IMR-90 (cell line): Measurements from ENCODE around the gene KLHL40. TPM values are rescaled to one million over a fixed set of nuclear protein-coding genes. Genes with fewer than 3 reads are reported as not detected.

ENCODE experiments used
- ATAC-seq: fragments of 200-7000 bp; cut with Tn5 transposase; 2 replicates; pipeline ENCODE4 v1.9.1; 2020; ENCODE audit warnings: low read depth, mild to moderate bottlenecking, moderate library complexity
- BruUV-seq: library from RNA; stranded (reverse); fragments of 400-500 nt; replicated peaks from 2 replicates; lab custom pipeline; 2021; lab: Mats Ljungman, UMichigan
- CTCF ChIA-PET: fragments of 300-600 bp; formaldehyde crosslinking; extraction: SDS; loops from one replicate; lab custom pipeline; 2021; ENCODE audit warnings: antibody characterized with exemption; lab: Yijun Ruan, JAX
- POLR2A ChIA-PET: fragments of 300-600 bp; sonication (Branson Sonifier 250); formaldehyde crosslinking; loops from one replicate; lab custom pipeline; 2022; ENCODE audit warnings: antibody characterized with exemption; ENCODE audit not compliant: unreplicated experiment; lab: Charles Lee
- DNase-seq: peaks from one replicate; pipeline ENCODE4 v3.0.0; 2013
- H2AFZ ChIP-seq: replicated peaks from 2 replicates; pipeline ENCODE3; 2013; ENCODE audit warnings: low read length, mild to moderate bottlenecking; ENCODE audit not compliant: poor library complexity
- H2AK5ac ChIP-seq: 2 replicates; pipeline ENCODE4 v1.6.1; 2013; ENCODE audit warnings: low read depth, low read length, inconsistent platforms
- H2AK9ac ChIP-seq: replicated peaks from 2 replicates; pipeline ENCODE3; 2013; ENCODE audit warnings: mild to moderate bottlenecking, low read depth, low read length, moderate library complexity; ENCODE audit not compliant: poor library complexity
- H2BK120ac ChIP-seq: 2 replicates; pipeline ENCODE4 v1.6.1; 2013; ENCODE audit warnings: low read depth, low read length, inconsistent platforms
- H2BK15ac ChIP-seq: 3 replicates; pipeline ENCODE4 v1.6.1; 2013; ENCODE audit warnings: low read depth, low read length, inconsistent platforms
- H2BK20ac ChIP-seq: 2 replicates; pipeline ENCODE4 v1.6.1; 2013; ENCODE audit warnings: low read depth, mild to moderate bottlenecking, inconsistent platforms, low read length, moderate library complexity
- H2BK5ac ChIP-seq: 2 replicates; pipeline ENCODE4 v1.6.1; 2013; ENCODE audit warnings: mild to moderate bottlenecking, low read depth, low read length, inconsistent platforms; ENCODE audit not compliant: poor library complexity, severe bottlenecking
- H3K14ac ChIP-seq: replicated peaks from 2 replicates; pipeline ENCODE4 v1.6.1; 2013; ENCODE audit warnings: low read depth, low read length, inconsistent platforms
- H3K18ac ChIP-seq: 2 replicates; pipeline ENCODE4 v1.6.1; 2013; ENCODE audit warnings: low read depth, low read length, control low read depth
- H3K23ac ChIP-seq: 2 replicates; pipeline ENCODE4 v1.6.1; 2013; ENCODE audit warnings: low read depth, low read length, inconsistent platforms
- H3K27ac ChIP-seq: 2 replicates; pipeline ENCODE4 v1.5.1; 2013; ENCODE audit warnings: mild to moderate bottlenecking, control low read depth, low read length; ENCODE audit not compliant: insufficient read depth
- H3K27me3 ChIP-seq: 2 replicates; pipeline ENCODE4 v1.6.1; 2013; ENCODE audit warnings: low read length; ENCODE audit not compliant: control insufficient read depth, insufficient read depth
- H3K36me3 ChIP-seq: 2 replicates; pipeline ENCODE4 v1.6.1; 2013; ENCODE audit warnings: low read length, mixed read lengths; ENCODE audit not compliant: control insufficient read depth, insufficient read depth
- H3K4ac ChIP-seq: 2 replicates; pipeline ENCODE4 v1.6.1; 2013; ENCODE audit warnings: low read depth, low read length, inconsistent platforms
- H3K4me1 ChIP-seq: 2 replicates; pipeline ENCODE4 v1.6.1; 2013; ENCODE audit warnings: low read length, mixed read lengths; ENCODE audit not compliant: control insufficient read depth, insufficient read depth
- H3K4me2 ChIP-seq: 2 replicates; pipeline ENCODE4 v1.6.1; 2013; ENCODE audit warnings: low read depth, mild to moderate bottlenecking, control low read depth, low read length, moderate library complexity
- H3K4me3 ChIP-seq: 2 replicates; pipeline ENCODE4 v1.5.1; 2013; ENCODE audit warnings: low read depth, mild to moderate bottlenecking, control low read depth, low read length, moderate library complexity; ENCODE audit not compliant: insufficient read depth
- H3K56ac ChIP-seq: 2 replicates; pipeline ENCODE4 v1.6.1; 2013; ENCODE audit warnings: low read length, inconsistent platforms; ENCODE audit not compliant: insufficient read depth; ENCODE audit errors: extremely low read depth
- H3K79me1 ChIP-seq, 2 experiments: 2 replicates each; pipeline ENCODE4 v1.6.1; 2013; ENCODE audit warnings: low read length in 2 of 2, inconsistent platforms in 1 of 2, low read depth in 1 of 2
- H3K9ac ChIP-seq: 2 replicates; pipeline ENCODE4 v1.6.1; 2013; ENCODE audit warnings: low read depth, low read length, control low read depth
- H3K9me1 ChIP-seq: 2 replicates; pipeline ENCODE4 v1.6.1; 2013; ENCODE audit warnings: low read length, inconsistent platforms; ENCODE audit not compliant: insufficient read depth
- H3K9me3 ChIP-seq: 2 replicates; pipeline ENCODE4 v1.6.1; 2013; ENCODE audit warnings: low read length; ENCODE audit not compliant: control insufficient read depth, insufficient read depth
- H4K20me1 ChIP-seq: 2 replicates; pipeline ENCODE4 v1.6.1; 2013; ENCODE audit warnings: low read length, inconsistent platforms; ENCODE audit not compliant: insufficient read depth
- H4K5ac ChIP-seq: 2 replicates; pipeline ENCODE4 v1.6.1; 2013; ENCODE audit warnings: mild to moderate bottlenecking, low read depth, low read length, control low read depth
- H4K8ac ChIP-seq, 2 experiments: 2 replicates each; pipeline ENCODE4 v1.6.1; 2013; ENCODE audit warnings: low read depth in 2 of 2, low read length in 2 of 2, control low read depth in 1 of 2, inconsistent platforms in 1 of 2
- H4K91ac ChIP-seq: 2 replicates; pipeline ENCODE4 v1.6.1; 2013; ENCODE audit warnings: low read depth, low read length, inconsistent platforms; ENCODE audit not compliant: insufficient read depth
- BHLHE40 ChIP-seq: fragments of 150-350 bp; IDR thresholded peaks from 2 replicates; pipeline ENCODE4 v1.6.1; 2016; ENCODE audit warnings: mild to moderate bottlenecking, low read depth, low read length
- CEBPB ChIP-seq: IDR thresholded peaks from 2 replicates; pipeline ENCODE4 v1.6.1; 2012; ENCODE audit warnings: low read depth, low read length, improper control_type of control experiment
- ELK1 ChIP-seq: fragments of 150-350 bp; IDR thresholded peaks from 2 replicates; pipeline ENCODE4 v1.6.1; 2016; ENCODE audit warnings: low read depth, mild to moderate bottlenecking, low read length, moderate library complexity, borderline replicate concordance
- FOS ChIP-seq: fragments of 150-350 bp; IDR thresholded peaks from 2 replicates; pipeline ENCODE4 v1.6.1; 2016; ENCODE audit warnings: low read depth, low read length
- MAZ ChIP-seq: IDR thresholded peaks from 2 replicates; pipeline ENCODE4 v1.6.1; 2012; ENCODE audit warnings: low read depth, mild to moderate bottlenecking, low read length, improper control_type of control experiment, moderate library complexity, borderline replicate concordance
- NFE2L2 ChIP-seq: fragments of 150-350 bp; IDR thresholded peaks from 2 replicates; pipeline ENCODE4 v1.6.1; 2016; ENCODE audit warnings: low read depth, mild to moderate bottlenecking, low read length
- RAD21 ChIP-seq: IDR thresholded peaks from 2 replicates; pipeline ENCODE4 v1.6.1; 2012; ENCODE audit warnings: low read length, improper control_type of control experiment
- RCOR1 ChIP-seq: IDR thresholded peaks from 2 replicates; pipeline ENCODE4 v1.6.1; 2012; ENCODE audit warnings: mild to moderate bottlenecking, low read length, improper control_type of control experiment; ENCODE audit not compliant: insufficient replicate concordance
- RFX5 ChIP-seq: IDR thresholded peaks from 2 replicates; pipeline ENCODE4 v1.8.0; 2012; ENCODE audit warnings: low read depth, mild to moderate bottlenecking, low read length, moderate library complexity
- USF2 ChIP-seq: fragments of 150-350 bp; IDR thresholded peaks from 2 replicates; pipeline ENCODE4 v1.6.1; 2017; ENCODE audit warnings: mild to moderate bottlenecking, antibody characterized with exemption, low read length, low read depth
- WGBS, 2 experiments: methylation state at CpG; one replicate each; pipeline versions ENCODE4 v1.1.5 to v1.1.7; 2013; ENCODE audit warnings: missing lambda C conversion rate in 2 of 2; ENCODE audit not compliant: insufficient read length in 1 of 2; ENCODE audit errors: extremely low coverage in 2 of 2; 5-methylcytosine and 5-hydroxymethylcytosine counted together
- dilution Hi-C: fragments of 300-500 bp; cut with HindIII; formaldehyde crosslinking; loops from one replicate; pipeline ENCODE4 v1.14.3; 2018; ENCODE audit warnings: low sequenced_read_pairs; ENCODE audit not compliant: unreplicated experiment
- in situ Hi-C: fragments of 300-500 bp; cut with MboI; formaldehyde crosslinking; loops from 3 replicates; pipeline ENCODE4 v1.14.3; 2019; ENCODE audit warnings: low sequenced_read_pairs, inconsistent platforms, mixed read lengths
- intact Hi-C: fragments of 100-400 bp; cut with micrococcal nuclease; formaldehyde crosslinking; loops from 2 replicates; pipeline ENCODE4 v1.10.0; 2022
- polyA plus RNA-seq, 3 experiments: library from polyadenylated mRNA; depleted of rRNA; stranded (reverse); fragments of >200 nt; gene quantifications; 2 replicates each; pipeline ENCODE4 v1.2.3, GENCODE V29; 2012; ENCODE audit warnings: low replicate concordance in 1 of 3
- total RNA-seq: library from RNA; depleted of rRNA; stranded (reverse); fragments of >200 nt; gene quantifications from 2 replicates; pipeline ENCODE4 v1.2.3, GENCODE V29; 2012

Gene KLHL40
- total and polyA plus RNA-seq, 2 of the 4 experiments (the other 2 are of a cell fraction) = not detected

- peaks cover 48% of the 10 kb centered on the region for H3K27me3 ChIP-seq
- ATAC-seq (no peak), DNase-seq (no peak)
- peaks cover 5% of the 10 kb centered on the region for H3K9me3 ChIP-seq
- TF ChIP-seq FOS (no peak), MAZ (no peak), ELK1 (no peak), USF2 (no peak), NFE2L2 (no peak), RAD21 (no peak), BHLHE40 (no peak), RFX5 (no peak), RCOR1 (no peak), CEBPB (no peak)
- no peaks in the 10 kb centered on the region for H4K20me1 ChIP-seq
- no TSS peak for BruUV-seq
- no peaks in the 10 kb centered on the region for H3K36me3 ChIP-seq
- no peak overlapping the region for H3K9ac ChIP-seq
- intact Hi-C loops (no loop called here), dilution Hi-C loops (no loop called here), in situ Hi-C loops (no loop called here)
- H3K23ac ChIP-seq = no peak overlapping the region
- H2AK5ac ChIP-seq = no peak overlapping the region
- ChIA-PET CTCF (no interaction called here), POLR2A (no interaction called here)
- H4K8ac ChIP-seq = no peak overlapping the region
- no peak overlapping the region for H2BK15ac ChIP-seq
- no peak overlapping the region for H2BK5ac ChIP-seq
- H3K4me3 ChIP-seq = no peak overlapping the region
- H2BK120ac ChIP-seq = no peak overlapping the region
- no peak overlapping the region for H3K14ac ChIP-seq
- no peak overlapping the region for H4K91ac ChIP-seq
- no peak overlapping the region for H3K4me2 ChIP-seq
- no peak overlapping the region for H3K27ac ChIP-seq
- 74% methylated on average over 6 of the region's 13 CpGs; no CpG with 5 or more reads in 1 of the 2 experiments for WGBS, 2 experiments
- no peak overlapping the region for H3K18ac ChIP-seq
- H3K4ac ChIP-seq = no peak overlapping the region
- no peaks in the 10 kb centered on the region for H3K9me1 ChIP-seq
- no peaks in the 10 kb centered on the region for H3K79me1 ChIP-seq
- no peak overlapping the region for H4K5ac ChIP-seq
- no peak overlapping the region for H2AK9ac ChIP-seq
- H3K56ac ChIP-seq = no peak overlapping the region
- H2AFZ ChIP-seq = no peak overlapping the region
- no peaks in the 10 kb centered on the region for H3K4me1 ChIP-seq
- H2BK20ac ChIP-seq = no peak overlapping the region
Measured at GRCh38 chr3:42733501-42734262, 48.3 kb downstream of the KLHL40 start.
